Measurements from ENCODE around the gene UCHL5.
"Not testable (repeated sequence)": the region's sequence is repeated elsewhere in the genome, so short reads cannot be mapped to it uniquely, and the experiment has no call there.

- not testable (repeated sequence) for TF ChIP-seq CTCF, POLR2AphosphoS5, POLR2A (IDR thresholded peaks at IDR 0.05)
These were observed 26.3 kb downstream of the UCHL5 start for GRCh38 chr1:193032643-193033427.
